Islet of Langerhans (tissue), 1 donor: ENCODE results near the gene FAAP20.

Experiments
- FAIRE-seq: peaks from one replicate; lab custom pipeline; 2011; peaks lifted over from hg19 to GRCh38; lab: Jason Lieb, UNC

The FAAP20 gene

GRCh38 chr1:2177946-2178538 lies 16.5 kb downstream of the FAAP20 start:
- FAIRE-seq = no peak

GRCh38 chr1:2177541-2177940 lies 17.0 kb downstream of the FAAP20 start:
- no peak for FAIRE-seq

- no peak for FAIRE-seq
These were observed 18.0 kb downstream of the FAAP20 start for GRCh38 chr1:2176615-2177014.

- no peak for FAIRE-seq
These were observed 18.7 kb downstream of the FAAP20 start for GRCh38 chr1:2175681-2176454.

GRCh38 chr1:2175055-2175414 lies 19.5 kb downstream of the FAAP20 start:
- FAIRE-seq = no peak

- FAIRE-seq = no peak
These were observed 20.1 kb downstream of the FAAP20 start for GRCh38 chr1:2174348-2175054.

- FAIRE-seq = no peak
These were observed 20.8 kb downstream of the FAAP20 start for GRCh38 chr1:2173546-2174347.

- FAIRE-seq = no peak
These were observed 21.9 kb downstream of the FAAP20 start for GRCh38 chr1:2172551-2173146.

- no peak for FAIRE-seq
These were observed 22.6 kb downstream of the FAAP20 start for GRCh38 chr1:2172012-2172411.

GRCh38 chr1:2170211-2170610 lies 24.4 kb downstream of the FAAP20 start:
- no peak for FAIRE-seq

- no peak for FAIRE-seq
These were observed 25.3 kb downstream of the FAAP20 start for GRCh38 chr1:2169200-2169836.

GRCh38 chr1:2168535-2168934 lies 26.0 kb downstream of the FAAP20 start:
- no peak for FAIRE-seq

GRCh38 chr1:2168090-2168489 lies 26.5 kb downstream of the FAAP20 start:
- FAIRE-seq = no peak

- no peak for FAIRE-seq
These were observed 27.9 kb downstream of the FAAP20 start for GRCh38 chr1:2166695-2167094.

GRCh38 chr1:2166254-2166653 lies 28.3 kb downstream of the FAAP20 start:
- no peak for FAIRE-seq

GRCh38 chr1:2165646-2166045 lies 28.9 kb downstream of the FAAP20 start:
- no peak for FAIRE-seq

GRCh38 chr1:2163205-2163604 lies 31.4 kb downstream of the FAAP20 start:
- no peak for FAIRE-seq

GRCh38 chr1:2160451-2161300 lies 33.9 kb downstream of the FAAP20 start:
- no peak for FAIRE-seq

GRCh38 chr1:2159124-2159523 lies 35.4 kb downstream of the FAAP20 start:
- no peak for FAIRE-seq

GRCh38 chr1:2158272-2158671 lies 36.3 kb downstream of the FAAP20 start:
- no peak for FAIRE-seq

GRCh38 chr1:2157856-2158255 lies 36.7 kb downstream of the FAAP20 start:
- FAIRE-seq = no peak
